GM13976 (cell line): ENCODE measurements around the gene VAMP7.
"Not testable (repeated sequence)": the region's sequence is repeated elsewhere in the genome, so short reads cannot be mapped to it uniquely, and the experiment has no call there.

Source experiments
- DNase-seq: peaks from one replicate; pipeline ENCODE4 v3.0.0; 2012; ENCODE audit warnings: low spot score
- in situ Hi-C: fragments of 300-500 bp; cut with MboI; formaldehyde crosslinking; loops from one replicate; pipeline ENCODE4 v1.12.0; 2022; ENCODE audit warnings: low sequenced_read_pairs, mixed read lengths, inconsistent platforms; ENCODE audit not compliant: unreplicated experiment
- TF ChIP-seq, protein P1 (sequence below): IDR thresholded peaks from 2 replicates; pipeline ENCODE4 v1.5.1; 2012; ENCODE audit warnings: borderline replicate concordance, mild to moderate bottlenecking; ENCODE audit not compliant: insufficient read depth; ENCODE audit errors: extremely low read depth, missing control alignments, control extremely low read depth

The VAMP7 gene

DNA sequence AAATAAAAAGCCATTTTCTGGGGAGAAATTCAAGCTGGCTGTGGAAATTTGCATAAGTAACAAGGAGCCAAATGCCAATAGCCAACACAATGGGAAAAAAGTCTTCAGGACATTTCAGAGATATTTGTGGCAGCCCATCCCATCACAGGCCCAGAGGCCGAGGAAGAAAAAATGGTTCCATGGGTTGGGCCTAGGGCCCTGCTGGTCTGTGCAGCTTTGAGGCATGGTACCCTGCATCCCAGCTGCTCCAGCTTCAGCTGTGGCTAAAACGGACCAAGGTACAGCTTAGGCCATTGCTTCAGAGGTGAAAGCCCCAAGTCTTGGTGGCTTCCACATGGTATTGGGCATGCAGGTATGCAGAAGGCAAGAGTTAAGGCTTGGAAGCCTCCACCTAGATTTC is 102.2 kb downstream of the VAMP7 start:
- in situ Hi-C loops = no loop called here
- no peak for DNase-seq
- TF ChIP-seq, protein P1, sequence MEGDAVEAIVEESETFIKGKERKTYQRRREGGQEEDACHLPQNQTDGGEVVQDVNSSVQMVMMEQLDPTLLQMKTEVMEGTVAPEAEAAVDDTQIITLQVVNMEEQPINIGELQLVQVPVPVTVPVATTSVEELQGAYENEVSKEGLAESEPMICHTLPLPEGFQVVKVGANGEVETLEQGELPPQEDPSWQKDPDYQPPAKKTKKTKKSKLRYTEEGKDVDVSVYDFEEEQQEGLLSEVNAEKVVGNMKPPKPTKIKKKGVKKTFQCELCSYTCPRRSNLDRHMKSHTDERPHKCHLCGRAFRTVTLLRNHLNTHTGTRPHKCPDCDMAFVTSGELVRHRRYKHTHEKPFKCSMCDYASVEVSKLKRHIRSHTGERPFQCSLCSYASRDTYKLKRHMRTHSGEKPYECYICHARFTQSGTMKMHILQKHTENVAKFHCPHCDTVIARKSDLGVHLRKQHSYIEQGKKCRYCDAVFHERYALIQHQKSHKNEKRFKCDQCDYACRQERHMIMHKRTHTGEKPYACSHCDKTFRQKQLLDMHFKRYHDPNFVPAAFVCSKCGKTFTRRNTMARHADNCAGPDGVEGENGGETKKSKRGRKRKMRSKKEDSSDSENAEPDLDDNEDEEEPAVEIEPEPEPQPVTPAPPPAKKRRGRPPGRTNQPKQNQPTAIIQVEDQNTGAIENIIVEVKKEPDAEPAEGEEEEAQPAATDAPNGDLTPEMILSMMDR = no peak

DNA sequence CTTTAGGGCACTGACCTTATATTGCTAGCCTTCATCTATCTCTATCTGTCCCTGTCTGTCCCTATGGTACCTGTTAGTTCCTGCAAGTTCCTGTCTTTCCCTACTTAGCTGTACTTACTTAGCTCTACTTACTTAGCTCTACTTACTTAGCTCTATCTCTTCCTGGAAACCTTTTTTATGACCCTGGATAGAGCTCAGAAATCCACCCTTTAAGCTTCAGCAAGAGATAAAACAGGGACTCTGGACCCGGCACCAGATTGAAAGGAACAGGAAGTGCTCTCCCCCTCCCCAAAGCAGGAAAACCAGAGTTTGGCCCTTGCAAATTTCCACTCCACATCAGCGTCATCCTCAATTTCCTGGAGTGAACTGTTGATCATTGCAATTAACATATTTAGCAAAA is 104.1 kb downstream of the VAMP7 start:
- in situ Hi-C loops = no loop called here

DNA sequence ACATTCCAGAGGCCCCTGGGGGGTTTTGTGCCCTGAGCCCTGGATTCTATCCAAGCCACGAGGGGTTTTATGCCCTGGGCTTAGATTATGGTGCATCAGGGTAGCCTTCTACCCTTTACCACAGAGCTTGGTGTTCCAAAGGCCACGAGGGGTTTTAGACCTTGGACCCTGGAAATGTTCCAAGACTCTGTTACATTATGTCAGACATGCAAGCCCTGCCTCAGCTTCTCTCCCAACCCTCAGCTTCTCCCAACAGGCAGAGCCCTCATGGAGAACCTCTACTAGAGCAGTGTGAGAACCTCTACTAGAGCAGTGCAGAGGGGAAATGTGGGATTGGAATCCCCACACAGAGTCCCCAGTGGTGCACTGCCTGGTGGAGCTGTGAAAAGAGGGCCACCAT is 105.8 kb downstream of the VAMP7 start:
- DNase-seq, in situ Hi-C loops: not testable (repeated sequence)

More for the DNA sequence above, 104.1 kb downstream of the VAMP7 start:
- TF ChIP-seq, protein P1 = no peak
- DNase-seq = no peak

DNA sequence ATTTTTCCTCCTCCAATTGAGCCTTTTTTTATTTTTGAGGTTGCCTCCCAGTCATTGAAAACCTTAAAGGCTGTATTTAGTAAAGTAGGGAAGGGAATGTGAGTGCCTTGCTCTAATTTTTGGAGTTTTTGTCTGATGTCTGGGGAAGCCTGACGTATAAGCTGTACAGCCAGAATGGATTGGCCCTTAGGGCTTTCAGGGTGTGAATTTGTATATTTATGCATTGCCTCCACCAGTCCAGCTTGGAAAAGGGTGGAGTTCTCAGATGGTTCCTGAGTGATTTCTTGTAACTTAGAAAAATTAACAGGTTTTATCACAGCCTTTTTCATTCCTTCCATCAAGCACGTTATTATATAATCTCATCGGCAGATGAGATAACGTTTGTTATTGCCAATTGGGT is 107.7 kb downstream of the VAMP7 start:
- no peak for DNase-seq
- TF ChIP-seq, protein P1 = no peak
- in situ Hi-C loops = no loop called here
